Duodenal mucosa (tissue), 2 donors: Measurements from ENCODE around the gene C8B.

ENCODE experiments used
- H3K27ac ChIP-seq: one replicate; pipeline ENCODE4 v1.7.0; 2013; ENCODE audit warnings: low read depth, low read length
- H3K27me3 ChIP-seq, 2 donors: one replicate each; pipeline ENCODE4 v1.7.0; 2013; ENCODE audit warnings: low read length in 2 of 2, control low read depth in 1 of 2; ENCODE audit not compliant: insufficient read depth in 2 of 2, control insufficient read depth in 1 of 2
- H3K36me3 ChIP-seq, 2 donors: one replicate each; pipeline ENCODE4 v1.7.0; 2013; ENCODE audit warnings: low read length in 2 of 2, control low read depth in 1 of 2; ENCODE audit not compliant: insufficient read depth in 2 of 2, control insufficient read depth in 1 of 2
- H3K4me1 ChIP-seq, 2 donors: one replicate each; pipeline ENCODE4 v1.7.0; 2013; ENCODE audit warnings: low read length in 2 of 2, control low read depth in 1 of 2; ENCODE audit not compliant: insufficient read depth in 2 of 2, control insufficient read depth in 1 of 2
- H3K4me3 ChIP-seq, 2 donors: one replicate each; pipeline ENCODE4 v1.7.0; 2013; ENCODE audit warnings: low read length in 2 of 2, low read depth in 1 of 2
- H3K9ac ChIP-seq, 2 donors: one replicate each; pipeline ENCODE4 v1.7.0; 2013; ENCODE audit warnings: low read length in 2 of 2, low read depth in 1 of 2
- H3K9me3 ChIP-seq, 2 donors: one replicate each; pipeline ENCODE4 v1.7.0; 2013; ENCODE audit warnings: low read length in 2 of 2, control low read depth in 1 of 2; ENCODE audit not compliant: control insufficient read depth in 1 of 2

Gene C8B

GRCh38 chr1:56992318-56993125 is 26.7 kb upstream of the C8B start:
- H3K4me1 ChIP-seq = no peaks in the 10 kb centered on the region
- no peak overlapping the region for H3K9ac ChIP-seq
- no peaks in the 10 kb centered on the region for H3K36me3 ChIP-seq
- no peak overlapping the region for H3K4me3 ChIP-seq
- no peaks in the 10 kb centered on the region for H3K9me3 ChIP-seq
- peaks cover 0 to 4% of the 10 kb centered on the region in 2 donors for H3K27me3 ChIP-seq
- H3K27ac ChIP-seq = no peak overlapping the region

- no peaks in the 10 kb centered on the region for H3K36me3 ChIP-seq
- H3K9ac ChIP-seq = no peak overlapping the region
- no peaks in the 10 kb centered on the region for H3K9me3 ChIP-seq
- no peak overlapping the region for H3K4me3 ChIP-seq
- no peaks in the 10 kb centered on the region for H3K4me1 ChIP-seq
- no peak overlapping the region for H3K27ac ChIP-seq
- H3K27me3 ChIP-seq = peaks cover 0 to 4% of the 10 kb centered on the region in 2 donors
Measured at GRCh38 chr1:56991576-56991975, 25.8 kb upstream of the C8B start.

GRCh38 chr1:56986397-56986796 is 20.6 kb upstream of the C8B start:
- H3K36me3 ChIP-seq = no peaks in the 10 kb centered on the region
- no peak overlapping the region for H3K27ac ChIP-seq
- H3K4me3 ChIP-seq = no peak overlapping the region
- H3K9me3 ChIP-seq = no peaks in the 10 kb centered on the region
- no peak overlapping the region for H3K9ac ChIP-seq
- H3K4me1 ChIP-seq = no peaks in the 10 kb centered on the region
- no peaks in the 10 kb centered on the region for H3K27me3 ChIP-seq

GRCh38 chr1:56985857-56986256 is 20.0 kb upstream of the C8B start:
- Histone ChIP-seq H3K36me3 (no peaks in the 10 kb centered on the region), H3K9ac (no peak overlapping the region), H3K27me3 (no peaks in the 10 kb centered on the region), H3K27ac (no peak overlapping the region), H3K9me3 (no peaks in the 10 kb centered on the region), H3K4me1 (no peaks in the 10 kb centered on the region), H3K4me3 (no peak overlapping the region)

- Histone ChIP-seq H3K4me3 (no peak overlapping the region), H3K27me3 (no peaks in the 10 kb centered on the region), H3K27ac (no peak overlapping the region), H3K9me3 (no peaks in the 10 kb centered on the region), H3K4me1 (no peaks in the 10 kb centered on the region), H3K36me3 (no peaks in the 10 kb centered on the region), H3K9ac (no peak overlapping the region)
Measured at GRCh38 chr1:56983484-56983883, 17.7 kb upstream of the C8B start.

GRCh38 chr1:56979986-56980755 is 14.4 kb upstream of the C8B start:
- Histone ChIP-seq H3K27ac (no peak overlapping the region), H3K4me1 (no peaks in the 10 kb centered on the region), H3K9ac (no peak overlapping the region), H3K4me3 (no peak overlapping the region), H3K27me3 (no peaks in the 10 kb centered on the region), H3K36me3 (no peaks in the 10 kb centered on the region), H3K9me3 (no peaks in the 10 kb centered on the region)

- H3K27me3 ChIP-seq = no peaks in the 10 kb centered on the region
- no peaks in the 10 kb centered on the region for H3K9me3 ChIP-seq
- H3K4me1 ChIP-seq = no peaks in the 10 kb centered on the region
- no peaks in the 10 kb centered on the region for H3K36me3 ChIP-seq
- H3K27ac ChIP-seq = no peak overlapping the region
- H3K4me3 ChIP-seq = no peak overlapping the region
- no peak overlapping the region for H3K9ac ChIP-seq
Measured at GRCh38 chr1:56978819-56979218, 13.0 kb upstream of the C8B start.

GRCh38 chr1:56977910-56978309 is 12.1 kb upstream of the C8B start:
- no peak overlapping the region for H3K9ac ChIP-seq
- no peak overlapping the region for H3K4me3 ChIP-seq
- H3K27ac ChIP-seq = no peak overlapping the region
- H3K9me3 ChIP-seq = no peaks in the 10 kb centered on the region
- H3K4me1 ChIP-seq = no peaks in the 10 kb centered on the region
- no peaks in the 10 kb centered on the region for H3K36me3 ChIP-seq
- H3K27me3 ChIP-seq = no peaks in the 10 kb centered on the region

GRCh38 chr1:56975446-56975845 is 9.6 kb upstream of the C8B start:
- no peaks in the 10 kb centered on the region for H3K4me1 ChIP-seq
- no peak overlapping the region for H3K4me3 ChIP-seq
- no peaks in the 10 kb centered on the region for H3K36me3 ChIP-seq
- H3K27ac ChIP-seq = no peak overlapping the region
- H3K9ac ChIP-seq = no peak overlapping the region
- H3K9me3 ChIP-seq = no peaks in the 10 kb centered on the region
- H3K27me3 ChIP-seq = no peaks in the 10 kb centered on the region

- peaks cover 0 to 2% of the 10 kb centered on the region in 2 donors for H3K9me3 ChIP-seq
- H3K27me3 ChIP-seq = no peaks in the 10 kb centered on the region
- H3K4me1 ChIP-seq = no peaks in the 10 kb centered on the region
- no peaks in the 10 kb centered on the region for H3K36me3 ChIP-seq
- H3K9ac ChIP-seq = no peak overlapping the region
- H3K4me3 ChIP-seq = no peak overlapping the region
- no peak overlapping the region for H3K27ac ChIP-seq
Measured at GRCh38 chr1:56973923-56974742, 8.3 kb upstream of the C8B start.
